Mononuclear cell (primary cell): ENCODE data around the gene TBC1D22A. TPM values are rescaled to one million over a fixed set of nuclear protein-coding genes. Genes with fewer than 3 reads are reported as not detected.
"Not testable (repeated sequence)": the region's sequence is repeated elsewhere in the genome, so short reads cannot be mapped to it uniquely, and the experiment has no call there.

Experiments used
- H3K27me3 ChIP-seq: 2 replicates; pipeline ENCODE4 v1.6.0; 2011; ENCODE audit warnings: low read length, control low read depth; ENCODE audit not compliant: insufficient read depth
- H3K4me1 ChIP-seq: 2 replicates; pipeline ENCODE4 v1.5.1; 2011; ENCODE audit warnings: mild to moderate bottlenecking, low read length, control low read depth; ENCODE audit not compliant: insufficient read depth
- H3K4me3 ChIP-seq: 2 replicates; pipeline ENCODE4 v1.5.1; 2011; ENCODE audit warnings: mild to moderate bottlenecking, low read length, moderate library complexity
- H3K9me3 ChIP-seq: 2 replicates; pipeline ENCODE4 v1.5.1; 2011; ENCODE audit warnings: low read depth, mild to moderate bottlenecking, control low read depth, low read length
- total RNA-seq: library from RNA; depleted of rRNA; stranded (reverse); fragments of >200 nt; gene quantifications from one replicate; pipeline ENCODE4 v1.2.3, GENCODE V29; 2012

Gene TBC1D22A
- total RNA-seq, 1 donor, result 14.1 TPM

GRCh38 chr22:47165338-47166032 is 403.0 kb downstream of the TBC1D22A start:
- H3K27me3 ChIP-seq, result no peaks in the 10 kb centered on the region
- H3K4me1 ChIP-seq, result no peaks in the 10 kb centered on the region
- H3K9me3 ChIP-seq, result no peaks in the 10 kb centered on the region
- H3K4me3 ChIP-seq, result no peak overlapping the region

- no peak overlapping the region for H3K4me3 ChIP-seq
- H3K27me3 ChIP-seq, result no peaks in the 10 kb centered on the region
- H3K9me3 ChIP-seq, result no peaks in the 10 kb centered on the region
Measured at GRCh38 chr22:47166033-47166404, 403.6 kb downstream of the TBC1D22A start.

GRCh38 chr22:47166446-47167016 is 404.1 kb downstream of the TBC1D22A start:
- H3K4me1 ChIP-seq, result no peaks in the 10 kb centered on the region
- no peak overlapping the region for H3K4me3 ChIP-seq
- H3K27me3 ChIP-seq, result no peaks in the 10 kb centered on the region
- H3K9me3 ChIP-seq, result no peaks in the 10 kb centered on the region

More at GRCh38 chr22:47166033-47166404, 403.6 kb downstream of the TBC1D22A start:
- no peaks in the 10 kb centered on the region for H3K4me1 ChIP-seq

- Histone ChIP-seq H3K9me3 (no peaks in the 10 kb centered on the region), H3K4me1 (no peaks in the 10 kb centered on the region), H3K4me3 (no peak overlapping the region), H3K27me3 (no peaks in the 10 kb centered on the region)
Measured at GRCh38 chr22:47167056-47167455, 404.6 kb downstream of the TBC1D22A start.

GRCh38 chr22:47167921-47168320 is 405.5 kb downstream of the TBC1D22A start:
- not testable (repeated sequence) for H3K27me3 ChIP-seq, H3K4me1 ChIP-seq, H3K4me3 ChIP-seq, H3K9me3 ChIP-seq

- Histone ChIP-seq H3K4me1 (no peaks in the 10 kb centered on the region), H3K4me3 (no peak overlapping the region), H3K9me3 (no peaks in the 10 kb centered on the region), H3K27me3 (no peaks in the 10 kb centered on the region)
Measured at GRCh38 chr22:47168441-47168840, 406.0 kb downstream of the TBC1D22A start.

GRCh38 chr22:47168900-47169800 is 406.7 kb downstream of the TBC1D22A start:
- Histone ChIP-seq H3K9me3 (no peaks in the 10 kb centered on the region), H3K27me3 (no peaks in the 10 kb centered on the region), H3K4me1 (no peaks in the 10 kb centered on the region), H3K4me3 (no peak overlapping the region)

GRCh38 chr22:47169801-47170140 is 407.3 kb downstream of the TBC1D22A start:
- Histone ChIP-seq H3K4me1 (no peaks in the 10 kb centered on the region), H3K9me3 (no peaks in the 10 kb centered on the region), H3K27me3 (no peaks in the 10 kb centered on the region), H3K4me3 (no peak overlapping the region)

GRCh38 chr22:47170511-47171440 is 408.3 kb downstream of the TBC1D22A start:
- not testable (repeated sequence) for H3K4me1 ChIP-seq, H3K9me3 ChIP-seq, H3K27me3 ChIP-seq, H3K4me3 ChIP-seq

GRCh38 chr22:47171441-47172221 is 409.2 kb downstream of the TBC1D22A start:
- no peaks in the 10 kb centered on the region for H3K4me1 ChIP-seq
- H3K9me3 ChIP-seq, result no peaks in the 10 kb centered on the region
- H3K27me3 ChIP-seq, result no peaks in the 10 kb centered on the region
- H3K4me3 ChIP-seq, result no peak overlapping the region

- Histone ChIP-seq H3K4me1 (no peaks in the 10 kb centered on the region), H3K9me3 (no peaks in the 10 kb centered on the region), H3K4me3 (no peak overlapping the region), H3K27me3 (no peaks in the 10 kb centered on the region)
Measured at GRCh38 chr22:47172771-47173534, 410.5 kb downstream of the TBC1D22A start.

- H3K4me1 ChIP-seq, result no peaks in the 10 kb centered on the region
- no peak overlapping the region for H3K4me3 ChIP-seq
- H3K27me3 ChIP-seq, result no peaks in the 10 kb centered on the region
- no peaks in the 10 kb centered on the region for H3K9me3 ChIP-seq
Measured at GRCh38 chr22:47173535-47174021, 411.1 kb downstream of the TBC1D22A start.

- no peak overlapping the region for H3K4me3 ChIP-seq
- H3K9me3 ChIP-seq, result no peaks in the 10 kb centered on the region
- no peaks in the 10 kb centered on the region for H3K27me3 ChIP-seq
- H3K4me1 ChIP-seq, result no peaks in the 10 kb centered on the region
Measured at GRCh38 chr22:47174096-47174495, 411.6 kb downstream of the TBC1D22A start.
